H1 (cell line): ENCODE measurements around the gene OR2A25. TPM values are rescaled to one million over a fixed set of nuclear protein-coding genes. Genes with fewer than 3 reads are reported as not detected.

ENCODE experiments used
- CTCF ChIA-PET: fragments of 300-600 bp; sonication (Branson Sonifier 250); formaldehyde crosslinking; loops from one replicate; lab custom pipeline; 2021; ENCODE audit not compliant: partially characterized antibody; lab: Charles Lee
- POLR2A ChIA-PET: fragments of 300-600 bp; sonication (Branson Sonifier 250); formaldehyde crosslinking; loops from one replicate; lab custom pipeline; 2021; ENCODE audit warnings: inconsistent platforms; ENCODE audit not compliant: partially characterized antibody; lab: Charles Lee
- DNase-seq, 2 experiments: peaks; one replicate each; pipeline versions ENCODE4 v3.0.0 to v3.0.0-alpha.2; 2010 to 2022; ENCODE audit warnings: low spot score in 2 of 2, low read depth in 1 of 2, mixed read lengths in 1 of 2
- FAIRE-seq: peaks from 2 replicates; lab custom pipeline; 2011; peaks lifted over from hg19 to GRCh38; lab: Jason Lieb, UNC
- H2AFZ ChIP-seq: 2 replicates; pipeline ENCODE4 v1.8.1; 2012; ENCODE audit warnings: low read length, inconsistent platforms
- H2AK5ac ChIP-seq: 2 replicates; pipeline ENCODE4 v1.6.1; 2013; ENCODE audit warnings: low read depth, low read length
- H2BK120ac ChIP-seq: replicated peaks from 2 replicates; pipeline ENCODE3; 2013; ENCODE audit warnings: low read depth, low read length, inconsistent platforms
- H2BK12ac ChIP-seq: 2 replicates; pipeline ENCODE4 v1.6.1; 2013; ENCODE audit warnings: low read depth, low read length
- H2BK15ac ChIP-seq: 2 replicates; pipeline ENCODE4 v1.6.1; 2013; ENCODE audit warnings: low read length
- H2BK20ac ChIP-seq: 2 replicates; pipeline ENCODE4 v1.6.1; 2013; ENCODE audit warnings: low read length
- H2BK5ac ChIP-seq: 2 replicates; pipeline ENCODE4 v1.6.1; 2013; ENCODE audit warnings: low read depth, low read length
- H3K14ac ChIP-seq: 2 replicates; pipeline ENCODE4 v1.6.1; 2013; ENCODE audit warnings: inconsistent platforms; ENCODE audit not compliant: insufficient read length
- H3K18ac ChIP-seq: 2 replicates; pipeline ENCODE4 v1.6.1; 2013; ENCODE audit warnings: low read length; ENCODE audit errors: extremely low read depth
- H3K23ac ChIP-seq: 2 replicates; pipeline ENCODE4 v1.6.1; 2013; ENCODE audit warnings: inconsistent platforms; ENCODE audit not compliant: insufficient read length
- H3K23me2 ChIP-seq: 2 replicates; pipeline ENCODE4 v1.6.1; 2013; ENCODE audit warnings: low read depth, low read length
- H3K27ac ChIP-seq: 2 replicates; pipeline ENCODE4 v1.6.1; 2011; ENCODE audit warnings: low read depth, low read length, inconsistent platforms
- H3K27me3 ChIP-seq, 4 experiments: replicated peaks in 1 of 4; 1 replicate in 1 of 4; 2 replicates in 3 of 4; pipeline versions ENCODE4 v1.6.1 to v1.8.1; 2011 to 2013; ENCODE audit warnings: low read length in 3 of 4, mild to moderate bottlenecking in 3 of 4, inconsistent platforms in 2 of 4, mixed read lengths in 2 of 4, moderate library complexity in 1 of 4; ENCODE audit not compliant: control insufficient read depth in 3 of 4, insufficient read depth in 3 of 4; ENCODE audit errors: extremely low read depth in 1 of 4
- H3K36me3 ChIP-seq, 4 experiments: 2 replicates each; pipeline versions ENCODE4 v1.6.1 to v1.8.1; 2011 to 2013; ENCODE audit warnings: mild to moderate bottlenecking in 4 of 4, low read length in 3 of 4, moderate library complexity in 2 of 4, control low read depth in 1 of 4, inconsistent platforms in 1 of 4; ENCODE audit not compliant: insufficient read depth in 4 of 4, control insufficient read depth in 2 of 4
- H3K4ac ChIP-seq: replicated peaks from 2 replicates; pipeline ENCODE3; 2013; ENCODE audit warnings: low read length, low read depth, mixed read lengths, inconsistent platforms; ENCODE audit not compliant: insufficient read length
- H3K4me1 ChIP-seq, 4 experiments: replicated peaks in 1 of 4; 1 replicate in 1 of 4; 2 replicates in 3 of 4; pipeline versions ENCODE4 v1.6.1 to v1.8.1; 2011 to 2013; ENCODE audit warnings: low read length in 3 of 4, inconsistent platforms in 2 of 4, mixed read lengths in 1 of 4; ENCODE audit not compliant: insufficient read depth in 4 of 4, control insufficient read depth in 3 of 4
- H3K4me2 ChIP-seq, 2 experiments: 2 replicates each; pipeline versions ENCODE4 v1.6.1 to v1.8.1; 2011 to 2013; ENCODE audit warnings: low read depth in 2 of 2, low read length in 2 of 2, control low read depth in 1 of 2, inconsistent platforms in 1 of 2, mild to moderate bottlenecking in 1 of 2; ENCODE audit not compliant: insufficient read depth in 1 of 2
- H3K4me3 ChIP-seq, 4 experiments: fragments of 200-600, 300-600 bp in 1 of 4; sonication (generic), shearing (Covaris generic), sonication (Bioruptor Twin) in 1 of 4; 2 replicates each; pipeline versions ENCODE4 v1.5.1 to v1.8.1; 2011 to 2016; ENCODE audit warnings: low read length in 4 of 4, low read depth in 3 of 4, control low read depth in 2 of 4, inconsistent platforms in 2 of 4, mild to moderate bottlenecking in 2 of 4, mixed read lengths in 1 of 4, moderate library complexity in 1 of 4; ENCODE audit not compliant: insufficient read depth in 2 of 4; ENCODE audit errors: extremely low read depth in 1 of 4
- H3K56ac ChIP-seq: replicated peaks from 2 replicates; pipeline ENCODE3; 2013; ENCODE audit warnings: low read depth, mild to moderate bottlenecking, mixed read lengths, low read length, inconsistent platforms; ENCODE audit not compliant: insufficient read length
- H3K79me1 ChIP-seq: 2 replicates; pipeline ENCODE4 v1.6.1; 2013; ENCODE audit warnings: low read depth, low read length, control low read depth
- H3K79me2 ChIP-seq, 2 experiments: 2 replicates each; pipeline versions ENCODE4 v1.6.1 to v1.8.1; 2012 to 2013; ENCODE audit warnings: low read length in 2 of 2, mild to moderate bottlenecking in 2 of 2, inconsistent platforms in 1 of 2; ENCODE audit not compliant: insufficient read depth in 2 of 2, control insufficient read depth in 1 of 2
- H3K9ac ChIP-seq, 4 experiments: replicated peaks in 1 of 4; 1 replicate in 1 of 4; 2 replicates in 3 of 4; pipeline versions ENCODE4 v1.6.1 to v1.8.1; 2011 to 2013; ENCODE audit warnings: low read depth in 3 of 4, low read length in 3 of 4, control low read depth in 2 of 4, mild to moderate bottlenecking in 2 of 4, moderate library complexity in 2 of 4, inconsistent platforms in 1 of 4; ENCODE audit errors: extremely low read depth in 1 of 4
- H3K9me3 ChIP-seq, 2 experiments: 2 replicates each; pipeline versions ENCODE4 v1.6.1 to v1.8.1; 2012 to 2013; ENCODE audit warnings: mild to moderate bottlenecking in 2 of 2, moderate library complexity in 2 of 2, control low read depth in 1 of 2, inconsistent platforms in 1 of 2, low read depth in 1 of 2, low read length in 1 of 2, mixed read lengths in 1 of 2; ENCODE audit not compliant: insufficient read depth in 2 of 2
- H4K20me1 ChIP-seq, 2 experiments: replicated peaks in 1 of 2; 2 replicates each; pipeline versions ENCODE3 to v1.8.1; 2011 to 2013; ENCODE audit warnings: inconsistent platforms in 2 of 2, low read length in 2 of 2, mild to moderate bottlenecking in 1 of 2; ENCODE audit not compliant: insufficient read depth in 2 of 2, control insufficient read depth in 1 of 2
- H4K5ac ChIP-seq: 2 replicates; pipeline ENCODE4 v1.6.1; 2013; ENCODE audit warnings: low read length, low read depth, mixed read lengths, inconsistent platforms; ENCODE audit not compliant: insufficient read length
- H4K8ac ChIP-seq: 2 replicates; pipeline ENCODE4 v1.8.0; 2013; ENCODE audit warnings: mild to moderate bottlenecking, moderate library complexity, low read length, inconsistent platforms; ENCODE audit not compliant: insufficient read depth; ENCODE audit errors: extremely low read depth
- H4K91ac ChIP-seq: replicated peaks from 2 replicates; pipeline ENCODE3; 2013; ENCODE audit warnings: low read length, mixed read lengths, inconsistent platforms; ENCODE audit not compliant: insufficient read length
- BCL11A ChIP-seq, 2 experiments: IDR thresholded peaks; one replicate each; pipeline ENCODE4 v1.6.1; 2011; ENCODE audit warnings: low read depth in 2 of 2, low read length in 2 of 2, mild to moderate bottlenecking in 2 of 2
- CBX8 ChIP-seq: fragments of 300-800, 300-1000 bp; sonication (generic); IDR thresholded peaks from 2 replicates; pipeline ENCODE4 v1.7.1; 2016; ENCODE audit warnings: low read depth, low read length, borderline replicate concordance
- EP300 ChIP-seq, 2 experiments: IDR thresholded peaks; 1 replicate in 1 of 2; 2 replicates in 1 of 2; pipeline ENCODE4 v1.6.1; 2011 to 2012; ENCODE audit warnings: low read depth in 2 of 2, low read length in 2 of 2, mild to moderate bottlenecking in 2 of 2, borderline replicate concordance in 1 of 2, inconsistent platforms in 1 of 2, moderate library complexity in 1 of 2
- JUN ChIP-seq: IDR thresholded peaks from 2 replicates; pipeline ENCODE4 v1.6.1; 2011; ENCODE audit warnings: low read depth, mild to moderate bottlenecking, improper control_type of control experiment, low read length
- PHF8 ChIP-seq: fragments of 200-600 bp; sonication (generic); conservative IDR thresholded peaks from 2 replicates; pipeline ENCODE4 v1.7.1; 2012; ENCODE audit warnings: low read depth, mild to moderate bottlenecking, inconsistent platforms, low read length, moderate library complexity
- RFX5 ChIP-seq: IDR thresholded peaks from 2 replicates; pipeline ENCODE4 v1.6.1; 2011; ENCODE audit warnings: low read depth, low read length, improper control_type of control experiment, borderline replicate concordance
- SP1 ChIP-seq: IDR thresholded peaks from 2 replicates; pipeline ENCODE4 v1.6.1; 2011; ENCODE audit warnings: low read depth, low read length
- SP4 ChIP-seq: IDR thresholded peaks from 2 replicates; pipeline ENCODE4 v1.6.1; 2012; ENCODE audit warnings: low read length, inconsistent platforms
- SRF ChIP-seq: IDR thresholded peaks from 2 replicates; pipeline ENCODE4 v1.6.1; 2011; ENCODE audit warnings: mild to moderate bottlenecking, low read depth, low read length, moderate library complexity
- TBP ChIP-seq: IDR thresholded peaks from 2 replicates; pipeline ENCODE4 v1.6.1; 2011; ENCODE audit warnings: low read depth, low read length, improper control_type of control experiment
- WGBS, 2 experiments: shearing (Covaris generic) in 1 of 2; methylation state at CpG; one replicate each; pipeline versions ENCODE4 v1.1.6 to v1.1.7; 2013 to 2015; ENCODE audit warnings: low lambda C conversion rate in 2 of 2, mixed read lengths in 2 of 2, inconsistent platforms in 1 of 2, low coverage in 1 of 2, missing lambda C conversion rate in 1 of 2; ENCODE audit not compliant: insufficient replicate concordance in 2 of 2, insufficient coverage in 1 of 2, insufficient read length in 1 of 2; ENCODE audit errors: extremely low coverage in 1 of 2, missing lambda C conversion rate in 1 of 2; 5-methylcytosine and 5-hydroxymethylcytosine counted together
- polyA plus RNA-seq, 7 experiments: library from polyadenylated mRNA; depleted of rRNA in 3 of 7; stranded (reverse) in 5 of 7; unstranded in 2 of 7; fragments of >200 nt in 5 of 7; fragments of 200-250 nt in 2 of 7; gene quantifications; 1 replicate in 5 of 7; 2 replicates in 1 of 7; 4 replicates in 1 of 7; pipeline versions ENCODE4 v1.2.1 to v1.2.3, GENCODE V29; 2011 to 2013; ENCODE audit warnings: missing spikeins in 2 of 7, mixed read lengths in 2 of 7
- total RNA-seq: library from RNA; stranded (reverse); fragmentation: NEBNext Ultra II Directional; extraction: Animal tissue kit (Norgen Biotek cat#: 25700); gene quantifications from 2 replicates; pipeline ENCODE4 v1.2.1, GENCODE V29; 2021
- TF ChIP-seq, protein P1 (sequence below): IDR thresholded peaks from 2 replicates; pipeline ENCODE4 v1.6.1; 2012; ENCODE audit warnings: inconsistent platforms
- TF ChIP-seq, protein P2 (sequence below): IDR thresholded peaks from 2 replicates; pipeline ENCODE4 v1.6.1; 2011; ENCODE audit warnings: low read depth, mild to moderate bottlenecking, low read length; ENCODE audit not compliant: insufficient read depth

OR2A25 gene
- total and polyA plus RNA-seq, 2 of the 8 experiments (the other 6 are each of a cell fraction or from before 2014, with no cell fraction given) = not detected

DNA sequence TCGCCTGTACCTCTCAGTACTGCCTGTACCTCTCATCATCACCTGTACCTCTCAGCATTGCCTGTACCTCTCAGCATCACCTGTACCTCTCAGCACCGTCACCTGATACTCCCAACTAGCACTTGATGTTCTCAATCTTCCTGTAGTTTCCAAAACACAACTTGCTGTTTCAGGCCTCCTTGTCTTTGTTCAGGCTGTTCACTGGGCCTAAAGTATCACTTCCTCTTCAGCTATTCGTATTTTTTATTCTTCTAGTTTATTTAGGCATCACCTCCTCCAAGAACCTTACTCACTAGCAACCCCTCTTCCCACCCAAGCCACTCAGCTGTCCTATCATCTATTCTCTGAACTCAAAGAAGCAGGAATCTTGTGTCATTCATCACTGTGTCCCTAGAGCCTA, 45.4 kb upstream of the OR2A25 start:
- Histone ChIP-seq H3K9ac (no peak overlapping the region; a peak in 1 of 7 replicates), H2BK5ac (no peak overlapping the region), H3K56ac (no peak overlapping the region), H3K4me2 (no peak overlapping the region), H2BK15ac (no peak overlapping the region), H3K14ac (no peak overlapping the region), H2BK12ac (no peak overlapping the region; the same call in 1 of the 2 replicates), H3K79me2 (no peaks in the 10 kb centered on the region), H3K4ac (no peak overlapping the region), H3K18ac (no peak overlapping the region), H3K23ac (no peak overlapping the region), H3K36me3 (no peaks in the 10 kb centered on the region), H4K91ac (no peak overlapping the region), H3K27ac (no peak overlapping the region), H4K5ac (no peak overlapping the region), H2BK20ac (no peak overlapping the region), H2AK5ac (no peak overlapping the region), H4K20me1 (no peaks in the 10 kb centered on the region), H3K4me3 (no peak overlapping the region), H2BK120ac (no peak overlapping the region), H3K4me1 (no peaks in the 10 kb centered on the region; a peak in 1 of 7 replicates), H3K27me3 (no peaks in the 10 kb centered on the region), H4K8ac (no peak overlapping the region; the same call in 1 of the 2 replicates), H2AFZ (no peak overlapping the region), H3K9me3 (no peaks in the 10 kb centered on the region), H3K23me2 (no peaks in the 10 kb centered on the region), H3K79me1 (no peaks in the 10 kb centered on the region)
- POLR2A ChIA-PET = no interaction called here
- FAIRE-seq (no peak), DNase-seq (no peak)
- 86% methylated on average over 3 of the region's 3 CpGs; no CpG with 5 or more reads in 1 of the 2 experiments for WGBS, 2 experiments
- CTCF ChIA-PET = interaction anchor here (0.9 to 1.1 kb wide), 2 partner anchors 22 to 122 kb away, joined by 3 read pairs; partner anchors contain the start of gene TCAF1
- no peak for TF ChIP-seq TBP
- TF ChIP-seq RFX5 = no peak
- no peak for TF ChIP-seq EP300 (IDR thresholded peaks at IDR 0.05; ENCODE audit: borderline replicate concordance in 1 of 2, low read depth in 2 of 2, low read length in 2 of 2)
- no peak for TF ChIP-seq BCL11A (IDR thresholded peaks at IDR 0.05; ENCODE audit: low read depth in 2 of 2, low read length in 2 of 2)
- TF ChIP-seq PHF8 = no peak
- TF ChIP-seq, protein P1, sequence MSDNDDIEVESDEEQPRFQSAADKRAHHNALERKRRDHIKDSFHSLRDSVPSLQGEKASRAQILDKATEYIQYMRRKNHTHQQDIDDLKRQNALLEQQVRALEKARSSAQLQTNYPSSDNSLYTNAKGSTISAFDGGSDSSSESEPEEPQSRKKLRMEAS = no peak
- TF ChIP-seq, protein P2, sequence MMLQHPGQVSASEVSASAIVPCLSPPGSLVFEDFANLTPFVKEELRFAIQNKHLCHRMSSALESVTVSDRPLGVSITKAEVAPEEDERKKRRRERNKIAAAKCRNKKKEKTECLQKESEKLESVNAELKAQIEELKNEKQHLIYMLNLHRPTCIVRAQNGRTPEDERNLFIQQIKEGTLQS = no peak
- no peak for TF ChIP-seq SRF
- no peak for TF ChIP-seq JUN
- no peak for TF ChIP-seq CBX8
- TF ChIP-seq SP1 = no peak
- no peak for TF ChIP-seq SP4
